Small intestine (tissue), 7 donors: ENCODE results near the gene ATXN2. TPM values are rescaled to one million over a fixed set of nuclear protein-coding genes. Genes with fewer than 3 reads are reported as not detected.
"Not testable (repeated sequence)": the region's sequence is repeated elsewhere in the genome, so short reads cannot be mapped to it uniquely, and the experiment has no call there.

ENCODE experiments used
- DNase-seq, 2 donors: peaks; one replicate each; pipeline versions ENCODE4 v3.0.0 to v3.0.0-alpha.2; 2013
- FAIRE-seq: peaks from 2 replicates; lab custom pipeline; 2012; peaks lifted over from hg19 to GRCh38; lab: Jason Lieb, UNC
- H3K27ac ChIP-seq, 3 donors: one replicate each; pipeline ENCODE4 v1.5.1; 2013; ENCODE audit warnings: low read length in 2 of 3, mild to moderate bottlenecking in 2 of 3, control low read depth in 1 of 3, inconsistent platforms in 1 of 3, low read depth in 1 of 3, moderate library complexity in 1 of 3
- H3K27me3 ChIP-seq, 3 donors: one replicate each; pipeline ENCODE4 v1.6.1; 2013; ENCODE audit warnings: low read length in 3 of 3, inconsistent platforms in 1 of 3; ENCODE audit not compliant: control insufficient read depth in 3 of 3, insufficient read depth in 3 of 3
- H3K36me3 ChIP-seq, 3 donors: one replicate each; pipeline ENCODE4 v1.6.1; 2013; ENCODE audit warnings: low read length in 3 of 3, inconsistent platforms in 1 of 3, low read depth in 1 of 3, mild to moderate bottlenecking in 1 of 3, moderate library complexity in 1 of 3; ENCODE audit not compliant: control insufficient read depth in 3 of 3, insufficient read depth in 2 of 3
- H3K4me1 ChIP-seq, 3 donors: one replicate each; pipeline ENCODE4 v1.6.1; 2013; ENCODE audit warnings: low read length in 2 of 3, inconsistent platforms in 1 of 3, low read depth in 1 of 3, mild to moderate bottlenecking in 1 of 3, moderate library complexity in 1 of 3; ENCODE audit not compliant: control insufficient read depth in 3 of 3, insufficient read depth in 2 of 3
- H3K4me3 ChIP-seq, 3 donors: one replicate each; pipeline ENCODE4 v1.5.1; 2013; ENCODE audit warnings: low read length in 3 of 3, control low read depth in 1 of 3, inconsistent platforms in 1 of 3, low read depth in 1 of 3, mild to moderate bottlenecking in 1 of 3, moderate library complexity in 1 of 3
- H3K9me3 ChIP-seq, 2 donors: one replicate each; pipeline ENCODE4 v1.6.1; 2013; ENCODE audit warnings: low read depth in 1 of 2, low read length in 1 of 2; ENCODE audit not compliant: control insufficient read depth in 2 of 2, insufficient read depth in 1 of 2
- WGBS, 3 donors: extraction: QIAGEN DNeasy Blood & Tissue Kit; methylation state at CpG; one replicate each; pipeline ENCODE4 v1.1.7; 2013; 5-methylcytosine and 5-hydroxymethylcytosine counted together
- polyA plus RNA-seq, 4 donors: library from polyadenylated mRNA; stranded (reverse) in 3 of 4; unstranded in 1 of 4; fragments of 200-250 nt in 3 of 4; fragments of 120-200 nt in 1 of 4; gene quantifications; one replicate each; pipeline versions ENCODE4 v1.2.1 to v1.2.3, GENCODE V29; 2013
- donor health status: healthy with polysubstance abuse.
- donor health status: control.
- donor health status: control.
- donor health status: Bipolar disorder and iron deficiency.
- donor health status: healthy.

Gene ATXN2
- polyA plus RNA-seq, 4 donors = 8.6 to 41.9 (median 14.7) TPM

- WGBS, 3 donors = 54 to 76% (median 73%) methylated on average over 9 of the region's 9 CpGs
- no peak for DNase-seq
- Histone ChIP-seq H3K9me3 (no peaks in the 10 kb centered on the region), H3K36me3 (peaks cover 0 to 3% (median 0%) of the 10 kb centered on the region in 3 donors), H3K4me3 (peak overlapping the region; percentile 6 to 80 (median 73)), H3K4me1 (peaks cover 0 to 21% (median 12%) of the 10 kb centered on the region in 3 donors), H3K27me3 (peaks cover 0 to 6% (median 0%) of the 10 kb centered on the region in 3 donors), H3K27ac (peak overlapping the region in 2 of 3 donors; percentile 42 to 96)
- FAIRE-seq = no peak
Measured at GRCh38 chr12:111407377-111408115, 191.6 kb downstream of the ATXN2 start.

DNA sequence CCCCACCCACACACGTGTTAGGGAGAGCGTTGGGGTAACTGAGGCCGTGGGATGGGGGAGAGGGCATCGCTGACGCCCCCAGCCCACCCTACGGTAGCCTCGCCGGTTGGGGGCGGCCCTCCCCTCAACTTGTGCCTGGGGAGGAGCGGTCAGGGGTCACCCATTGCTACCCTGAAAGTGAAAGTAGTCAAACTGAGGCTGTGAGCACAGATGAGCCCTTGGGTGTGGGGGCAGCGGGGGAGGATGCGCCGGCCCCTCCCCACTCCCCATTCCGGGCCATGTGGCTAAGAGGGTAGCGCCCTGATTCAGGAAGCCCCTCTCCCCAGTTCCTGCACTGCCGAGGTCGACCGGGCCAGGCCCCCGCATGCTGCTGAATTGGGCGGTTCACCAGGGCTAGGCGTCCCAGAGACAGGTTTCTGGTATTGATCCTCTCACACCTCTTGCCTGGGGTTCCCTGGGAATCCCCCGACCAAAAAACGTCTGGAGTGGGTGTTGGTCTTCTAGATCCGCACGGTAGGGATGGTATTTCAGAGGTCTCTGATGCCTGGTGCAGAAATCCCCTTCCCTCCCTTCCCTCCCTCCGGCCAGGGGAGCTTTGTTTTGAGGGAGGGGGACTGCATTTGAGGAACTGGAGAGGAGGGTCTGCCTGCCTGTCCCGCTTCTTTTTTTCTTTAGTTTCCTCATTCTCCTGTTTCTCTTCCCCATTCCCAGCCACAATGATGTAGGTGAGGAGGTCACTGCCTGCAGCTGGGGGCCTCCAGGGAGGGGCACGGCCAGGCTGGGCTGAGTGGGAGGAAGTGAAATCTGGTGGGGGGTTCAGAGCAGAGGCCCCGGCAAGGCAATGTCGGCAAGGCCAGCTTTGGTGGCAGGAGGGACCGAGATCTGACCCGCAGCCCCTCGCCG lies 192.4 kb downstream of the ATXN2 start:
- 15 to 32% (median 20%) methylated on average over 32 to 34 of the region's 34 CpGs for WGBS, 3 donors
- Histone ChIP-seq H3K4me3 (peak overlapping the region; percentile 72 to 80 (median 73)), H3K27me3 (peaks cover 0 to 6% (median 0%) of the 10 kb centered on the region in 3 donors), H3K4me1 (peaks cover 0 to 21% (median 10%) of the 10 kb centered on the region in 3 donors), H3K9me3 (no peaks in the 10 kb centered on the region), H3K36me3 (peaks cover 0 to 3% (median 0%) of the 10 kb centered on the region in 3 donors), H3K27ac (peak overlapping the region; percentile 42 to 96 (median 57))
- DNase-seq (peak in 1 of 2 donors; percentile 39), FAIRE-seq (no peak)

- 0 to 2% (median 0%) methylated on average over 43 to 80 of the region's 80 CpGs for WGBS, 3 donors
- DNase-seq (no peak), FAIRE-seq (no peak)
- H3K36me3 ChIP-seq = peaks cover 0 to 3% (median 0%) of the 10 kb centered on the region in 3 donors
- peaks cover 0 to 21% (median 7%) of the 10 kb centered on the region in 3 donors for H3K4me1 ChIP-seq
- no peaks in the 10 kb centered on the region for H3K9me3 ChIP-seq
- H3K27ac ChIP-seq = peak within 1 kb of the TSS; percentile 57 to 96 (median 74)
- peaks cover 0 to 6% (median 0%) of the 10 kb centered on the region in 3 donors for H3K27me3 ChIP-seq
- H3K4me3 ChIP-seq = peak within 1 kb of the TSS; percentile 72 to 80 (median 73)
Measured at GRCh38 chr12:111405859-111406473, 193.1 kb downstream of the ATXN2 start, which contains the start of gene SH2B3. Gene SH2B3, plus strand, starts transcription at chr12:111405923. Its CDS starts 12,223 bp downstream, at chr12:111418146.

GRCh38 chr12:111405149-111405858 lies 193.8 kb downstream of the ATXN2 start:
- Histone ChIP-seq H3K4me3 (peak overlapping the region; percentile 49 to 73 (median 72)), H3K27me3 (peaks cover 0 to 6% (median 0%) of the 10 kb centered on the region in 3 donors), H3K4me1 (peaks cover 0 to 21% (median 5%) of the 10 kb centered on the region in 3 donors), H3K36me3 (peaks cover 0 to 3% (median 0%) of the 10 kb centered on the region in 3 donors), H3K27ac (peak overlapping the region in 2 of 3 donors; percentile 74 to 88), H3K9me3 (no peaks in the 10 kb centered on the region)
- WGBS, 3 donors = 1% methylated on average over 20 to 59 of the region's 59 CpGs
- FAIRE-seq (no peak), DNase-seq (peak; percentile 90 to 99)

GRCh38 chr12:111404362-111405148 lies 194.6 kb downstream of the ATXN2 start:
- H3K4me1 ChIP-seq = peaks cover 0 to 21% (median 4%) of the 10 kb centered on the region in 3 donors
- no peaks in the 10 kb centered on the region for H3K9me3 ChIP-seq
- peaks cover 0 to 1% (median 0%) of the 10 kb centered on the region in 3 donors for H3K36me3 ChIP-seq
- FAIRE-seq = no peak
- peak overlapping the region in 2 of 3 donors; percentile 74 to 88 for H3K27ac ChIP-seq
- H3K4me3 ChIP-seq = peak overlapping the region in 2 of 3 donors; percentile 49 to 72
- DNase-seq = peak; percentile 19 to 69
- WGBS, 3 donors = 27 to 35% (median 28%) methylated on average over 17 to 21 of the region's 21 CpGs
- H3K27me3 ChIP-seq = peaks cover 0 to 6% (median 0%) of the 10 kb centered on the region in 3 donors

- WGBS, 3 donors = 30 to 73% (median 52%) methylated on average over 9 of the region's 9 CpGs
- peaks cover 0 to 21% (median under 1%) of the 10 kb centered on the region in 3 donors for H3K4me1 ChIP-seq
- not testable (repeated sequence) for H3K36me3 ChIP-seq, FAIRE-seq, H3K27me3 ChIP-seq, H3K4me3 ChIP-seq, H3K27ac ChIP-seq, DNase-seq, H3K9me3 ChIP-seq
Measured at GRCh38 chr12:111402490-111402824, 196.7 kb downstream of the ATXN2 start.
